Loucy (cell line): ENCODE measurements around the gene FLVCR1.

Source experiments
- EZH2phosphoT487 ChIP-seq: fragments of 200-600 bp; IDR thresholded peaks from 2 replicates; pipeline ENCODE4 v1.6.1; 2018; ENCODE audit warnings: antibody characterized with exemption, mild to moderate bottlenecking, moderate library complexity, borderline replicate concordance
- TF ChIP-seq, protein P1 (sequence below): fragments of 200-600 bp; sonication (generic); conservative IDR thresholded peaks from 2 replicates; pipeline ENCODE4 v1.5.1; 2014; ENCODE audit warnings: mild to moderate bottlenecking, antibody characterized with exemption, low read length

DNA sequence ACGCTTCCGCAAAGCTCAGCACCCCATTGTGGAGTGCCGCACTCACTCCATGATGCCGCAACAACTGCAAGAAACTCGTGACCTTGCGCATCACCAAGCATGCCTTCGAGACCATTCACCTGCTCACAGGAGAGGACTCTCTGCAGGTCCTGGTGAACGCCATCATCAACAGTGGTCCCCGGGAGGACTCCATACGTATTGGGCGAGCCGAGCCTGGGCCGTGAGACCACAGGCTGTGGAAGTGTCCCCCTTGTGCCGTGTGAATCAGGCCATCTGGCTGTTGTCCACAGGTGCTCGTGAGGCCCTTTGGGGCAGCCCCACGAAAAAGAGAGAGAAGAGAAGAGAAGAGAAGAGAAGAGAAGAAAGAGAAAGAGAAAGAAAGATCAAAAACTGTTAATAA lies 33.9 kb upstream of the FLVCR1 start:
- TF ChIP-seq, protein P1, sequence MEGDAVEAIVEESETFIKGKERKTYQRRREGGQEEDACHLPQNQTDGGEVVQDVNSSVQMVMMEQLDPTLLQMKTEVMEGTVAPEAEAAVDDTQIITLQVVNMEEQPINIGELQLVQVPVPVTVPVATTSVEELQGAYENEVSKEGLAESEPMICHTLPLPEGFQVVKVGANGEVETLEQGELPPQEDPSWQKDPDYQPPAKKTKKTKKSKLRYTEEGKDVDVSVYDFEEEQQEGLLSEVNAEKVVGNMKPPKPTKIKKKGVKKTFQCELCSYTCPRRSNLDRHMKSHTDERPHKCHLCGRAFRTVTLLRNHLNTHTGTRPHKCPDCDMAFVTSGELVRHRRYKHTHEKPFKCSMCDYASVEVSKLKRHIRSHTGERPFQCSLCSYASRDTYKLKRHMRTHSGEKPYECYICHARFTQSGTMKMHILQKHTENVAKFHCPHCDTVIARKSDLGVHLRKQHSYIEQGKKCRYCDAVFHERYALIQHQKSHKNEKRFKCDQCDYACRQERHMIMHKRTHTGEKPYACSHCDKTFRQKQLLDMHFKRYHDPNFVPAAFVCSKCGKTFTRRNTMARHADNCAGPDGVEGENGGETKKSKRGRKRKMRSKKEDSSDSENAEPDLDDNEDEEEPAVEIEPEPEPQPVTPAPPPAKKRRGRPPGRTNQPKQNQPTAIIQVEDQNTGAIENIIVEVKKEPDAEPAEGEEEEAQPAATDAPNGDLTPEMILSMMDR, result no peak
- no peak for TF ChIP-seq EZH2phosphoT487
